Measurements from ENCODE around the gene C1orf116. TPM values are rescaled to one million over a fixed set of nuclear protein-coding genes. Genes with fewer than 3 reads are reported as not detected.

C1orf116 gene
- total RNA-seq, 1 donor from 2014 or later = 0.04 TPM

GRCh38 chr1:207024202-207025145, 8.1 kb downstream of the C1orf116 start:
- Mint-ChIP-seq H3K9me3 (no peaks in the 10 kb centered on the region), H3K27ac (no peak overlapping the region), H3K4me1 (peaks cover 16% of the 10 kb centered on the region), H3K36me3 (no peaks in the 10 kb centered on the region), H3K4me3 (no peak overlapping the region), H3K27me3 (ENCODE audit: insufficient read depth, low read depth) (peaks cover 4% of the 10 kb centered on the region)
- no peaks in the 10 kb centered on the region for H3K27me3 ChIP-seq
- no peaks in the 10 kb centered on the region for H3K9me3 ChIP-seq (ENCODE audit: low read depth)
- TF ChIP-seq CTCF (IDR thresholded peaks at IDR 0.05) (no peak), EZH2phosphoT487 (IDR thresholded peaks at IDR 0.05) (no peak), EZH2 (IDR thresholded peaks at IDR 0.05) (no peak)
- H3F3A ChIP-seq (ENCODE audit: low read depth) = no peaks in the 10 kb centered on the region
- peak overlapping the region; percentile 66 for H2AFZ ChIP-seq (replicated peaks)
- no peaks in the 10 kb centered on the region for H3K36me3 ChIP-seq
- H3K4me3 ChIP-seq = no peak overlapping the region
- no peaks in the 10 kb centered on the region for H3K79me2 ChIP-seq (ENCODE audit: low read depth)
- no peak overlapping the region for H3K27ac ChIP-seq
- H3K4me2 ChIP-seq = no peak overlapping the region
- peaks cover 7% of the 10 kb centered on the region for H3K4me1 ChIP-seq
- H3K9ac ChIP-seq = no peak overlapping the region
- no peak for DNase-seq (ENCODE audit: low spot score)
- H4K20me1 ChIP-seq (ENCODE audit: low read depth) = no peaks in the 10 kb centered on the region

DNA sequence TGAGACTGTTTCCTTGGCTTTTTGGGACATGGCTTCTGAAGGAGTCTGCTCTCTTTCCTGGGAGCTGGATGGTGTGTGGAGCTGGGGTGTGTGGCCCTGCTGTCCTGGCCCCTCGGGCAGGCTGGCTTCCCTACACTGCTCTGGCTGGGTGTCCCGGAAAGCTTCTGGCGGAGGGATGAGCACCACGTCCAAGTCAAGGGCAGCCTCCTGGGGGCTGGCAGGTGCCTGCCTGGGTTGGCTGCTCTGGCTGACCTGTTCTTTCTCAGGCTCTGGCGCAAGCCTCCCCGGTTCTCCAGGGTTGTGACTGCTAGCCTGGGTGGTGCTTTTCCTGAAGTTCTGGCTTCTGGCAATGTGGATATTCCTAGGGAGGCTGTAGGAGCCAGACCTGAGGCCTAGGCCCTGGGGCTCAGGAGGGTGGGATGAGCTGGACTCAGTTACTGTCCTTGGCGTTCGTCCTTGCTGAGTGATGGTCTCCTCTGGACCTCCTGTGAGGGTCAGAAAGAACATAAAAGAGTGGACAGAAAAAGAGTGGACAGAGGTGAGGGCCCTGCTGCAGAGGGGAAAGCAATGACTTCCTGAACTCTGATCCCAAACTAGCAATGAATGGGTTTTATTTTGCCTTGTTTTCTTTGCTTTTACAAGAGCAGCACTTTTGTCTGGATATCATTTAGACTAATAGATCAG, 9.4 kb downstream of the C1orf116 start:
- Histone ChIP-seq H3K27me3 (no peaks in the 10 kb centered on the region), H3K27ac (no peak overlapping the region), H3K9ac (no peak overlapping the region), H3K36me3 (no peaks in the 10 kb centered on the region), H3K79me2 (ENCODE audit: low read depth) (no peaks in the 10 kb centered on the region), H3K4me1 (peaks cover 7% of the 10 kb centered on the region), H3K4me3 (no peak overlapping the region), H3K4me2 (no peak overlapping the region), H4K20me1 (ENCODE audit: low read depth) (no peaks in the 10 kb centered on the region), H3F3A (ENCODE audit: low read depth) (no peaks in the 10 kb centered on the region), H2AFZ (replicated peaks) (no peak overlapping the region), H3K9me3 (ENCODE audit: low read depth) (no peaks in the 10 kb centered on the region)
- TF ChIP-seq CTCF (IDR thresholded peaks at IDR 0.05) = no peak
- TF ChIP-seq EZH2phosphoT487 (IDR thresholded peaks at IDR 0.05) = no peak
- TF ChIP-seq EZH2 (IDR thresholded peaks at IDR 0.05) = no peak
- Mint-ChIP-seq H3K27ac (peak overlapping the region; percentile 18), H3K4me1 (peaks cover 16% of the 10 kb centered on the region), H3K9me3 (no peaks in the 10 kb centered on the region), H3K36me3 (no peaks in the 10 kb centered on the region), H3K4me3 (no peak overlapping the region), H3K27me3 (ENCODE audit: insufficient read depth, low read depth) (peaks cover 4% of the 10 kb centered on the region)
- no peak for DNase-seq (ENCODE audit: low spot score)

GRCh38 chr1:207021876-207022596, 10.5 kb downstream of the C1orf116 start:
- Histone ChIP-seq H3K4me3 (no peak overlapping the region), H3F3A (ENCODE audit: low read depth) (no peaks in the 10 kb centered on the region), H3K9ac (no peak overlapping the region), H3K27ac (no peak overlapping the region), H3K9me3 (ENCODE audit: low read depth) (no peaks in the 10 kb centered on the region), H3K36me3 (no peaks in the 10 kb centered on the region), H3K27me3 (no peaks in the 10 kb centered on the region), H3K79me2 (ENCODE audit: low read depth) (no peaks in the 10 kb centered on the region), H3K4me1 (peaks cover 7% of the 10 kb centered on the region), H3K4me2 (no peak overlapping the region), H4K20me1 (ENCODE audit: low read depth) (no peaks in the 10 kb centered on the region), H2AFZ (replicated peaks) (no peak overlapping the region)
- DNase-seq (ENCODE audit: low spot score) = no peak
- Mint-ChIP-seq H3K36me3 (no peaks in the 10 kb centered on the region), H3K27me3 (ENCODE audit: insufficient read depth, low read depth) (peaks cover 4% of the 10 kb centered on the region), H3K9me3 (no peaks in the 10 kb centered on the region), H3K4me1 (peaks cover 16% of the 10 kb centered on the region), H3K4me3 (no peak overlapping the region), H3K27ac (no peak overlapping the region)
- TF ChIP-seq EZH2 (IDR thresholded peaks at IDR 0.05) = no peak
- no peak for TF ChIP-seq EZH2phosphoT487 (IDR thresholded peaks at IDR 0.05)
- no peak for TF ChIP-seq CTCF (IDR thresholded peaks at IDR 0.05)

All from neural progenitor cell (in vitro differentiated cells).